WTC11 (cell line): ENCODE measurements around the gene KRTAP9-2.
"Not testable (repeated sequence)": the region's sequence is repeated elsewhere in the genome, so short reads cannot be mapped to it uniquely, and the experiment has no call there.

ENCODE experiments used
- CTCF ChIP-seq: fragments of 200-600 bp; IDR thresholded peaks from 2 replicates; pipeline ENCODE4 v1.8.0; 2022; ENCODE audit warnings: antibody characterized with exemption
- GABPB1 ChIP-seq: sonication (generic); formaldehyde crosslinking; IDR thresholded peaks from 2 replicates; pipeline ENCODE4 v1.8.1; 2023; ENCODE audit warnings: mild to moderate bottlenecking, missing genetic modification reagents
- HMGXB4 ChIP-seq: sonication (generic); formaldehyde crosslinking; IDR thresholded peaks from 2 replicates; pipeline ENCODE4 v1.8.1; 2023; ENCODE audit warnings: mild to moderate bottlenecking, moderate library complexity, missing genetic modification reagents
- USF2 ChIP-seq: sonication (generic); formaldehyde crosslinking; IDR thresholded peaks from 2 replicates; pipeline ENCODE4 v1.8.1; 2023; ENCODE audit warnings: mild to moderate bottlenecking, missing genetic modification reagents, moderate library complexity

GRCh38 chr17:41189837-41190318 lies 36.6 kb upstream of the KRTAP9-2 start, which contains the start of gene KRTAP9-1:
- TF ChIP-seq CTCF; HMGXB4 (CRISPR knock-in tag); USF2; GABPB1: not testable (repeated sequence)
